ENCODE data around the gene SDK1.

Gene SDK1

DNA sequence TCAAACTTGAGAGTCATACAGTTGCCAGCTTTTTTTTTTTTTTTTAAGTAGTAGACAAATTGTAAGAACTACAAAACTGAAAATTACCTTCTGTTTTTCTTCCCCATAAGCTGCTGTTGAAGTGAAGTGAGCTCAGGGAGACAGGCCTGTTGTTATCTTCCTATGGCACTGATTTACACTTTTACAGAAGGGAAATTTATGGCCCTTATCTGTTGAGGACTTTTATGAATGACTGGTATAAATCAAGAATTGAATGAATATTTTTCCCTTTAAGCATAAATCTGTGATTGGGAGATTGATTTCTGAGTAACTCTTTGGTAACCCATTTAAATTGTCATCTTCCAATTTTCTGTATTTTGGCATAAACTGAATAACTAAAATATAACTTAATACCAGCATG lies 124.0 kb downstream of the SDK1 start:
- DNase-seq, result no peak

DNA sequence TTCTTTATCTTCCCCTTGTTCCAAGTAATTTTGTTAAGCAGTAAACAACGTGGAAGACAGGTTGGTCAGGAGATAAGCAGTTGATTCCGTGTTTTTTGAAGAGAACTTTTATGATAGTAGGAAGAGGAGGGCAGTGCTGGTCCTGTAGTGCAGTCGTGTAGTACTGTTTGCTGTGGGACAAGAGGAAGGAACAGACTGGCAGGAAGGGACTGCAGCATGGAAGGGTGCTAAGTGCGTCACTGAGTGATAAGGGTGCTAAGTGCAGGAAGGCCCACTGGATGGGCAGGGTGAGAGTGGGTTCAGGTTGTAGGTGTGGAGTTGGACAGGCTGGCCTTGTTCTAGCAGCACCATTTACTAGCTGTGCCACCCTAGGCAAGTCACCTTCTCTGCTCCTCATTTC lies 125.0 kb downstream of the SDK1 start:
- no peak for DNase-seq

DNA sequence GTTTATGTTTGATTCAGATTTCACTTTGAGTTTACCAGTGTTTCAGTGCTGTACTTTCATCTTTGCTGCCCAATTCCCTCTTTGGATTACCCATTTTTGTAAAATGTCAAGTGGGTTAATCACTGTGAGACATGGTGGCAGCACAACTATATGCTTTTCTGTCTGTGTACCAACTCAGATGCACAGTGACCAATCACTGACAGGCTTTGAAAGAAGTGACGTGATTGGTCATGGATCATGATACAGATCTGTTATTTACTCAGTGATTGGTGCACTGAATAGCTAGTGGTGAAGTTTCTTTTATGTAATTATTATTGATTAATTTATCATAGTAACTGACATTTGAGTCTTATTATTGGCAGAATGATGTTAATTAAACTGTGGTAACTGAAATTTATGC lies 126.9 kb downstream of the SDK1 start:
- peak; percentile 8 for DNase-seq

GRCh38 chr7:3429981-3430380 lies 128.9 kb downstream of the SDK1 start:
- DNase-seq, result no peak

- DNase-seq, result no peak
These were observed 129.5 kb downstream of the SDK1 start for GRCh38 chr7:3430588-3430987.

- no peak for DNase-seq
These were observed 130.3 kb downstream of the SDK1 start for GRCh38 chr7:3431306-3431705.

- no peak for DNase-seq
These were observed 131.9 kb downstream of the SDK1 start for GRCh38 chr7:3432911-3433310.

- no peak for DNase-seq
These were observed 133.6 kb downstream of the SDK1 start for GRCh38 chr7:3434611-3435010.

DNA sequence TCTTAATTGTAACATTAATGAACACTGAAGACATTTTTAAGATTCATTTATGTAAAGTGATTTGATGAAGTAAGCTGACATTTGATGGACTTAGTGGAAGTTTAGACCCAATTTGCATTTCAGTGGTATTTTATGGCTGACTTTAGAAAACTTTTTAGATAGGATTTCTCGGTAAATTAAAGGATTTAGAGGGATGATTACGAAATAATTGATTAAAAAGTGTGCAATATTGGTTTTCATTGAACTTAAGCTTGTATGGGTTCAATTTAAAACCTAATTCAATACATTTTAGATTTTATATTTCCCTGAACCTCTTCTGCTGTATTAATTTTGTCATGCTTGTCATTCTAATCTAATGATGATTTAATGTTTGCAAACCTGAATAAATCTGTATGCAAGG lies 135.1 kb downstream of the SDK1 start:
- no peak for DNase-seq

DNA sequence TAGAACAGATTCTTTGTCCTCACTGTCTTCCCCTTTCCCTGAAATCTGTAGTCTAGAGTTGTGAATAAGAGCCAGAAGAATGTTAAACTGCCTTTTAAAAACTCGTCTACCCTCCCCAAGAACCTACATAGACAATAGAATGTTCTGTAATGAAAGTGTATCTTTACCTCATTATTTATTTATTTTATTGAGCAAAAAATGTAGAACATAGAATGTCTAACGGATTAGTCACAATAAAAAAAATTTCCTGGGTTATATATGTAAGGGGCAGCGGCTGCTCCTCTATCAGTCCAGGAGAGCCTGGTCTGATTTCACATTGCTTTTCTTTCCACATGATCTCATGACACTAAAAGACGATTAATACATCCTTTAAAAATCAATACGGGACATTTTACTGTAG lies 135.7 kb downstream of the SDK1 start:
- DNase-seq, result no peak

- DNase-seq, result no peak
These were observed 136.4 kb downstream of the SDK1 start for GRCh38 chr7:3437467-3437866.

DNA sequence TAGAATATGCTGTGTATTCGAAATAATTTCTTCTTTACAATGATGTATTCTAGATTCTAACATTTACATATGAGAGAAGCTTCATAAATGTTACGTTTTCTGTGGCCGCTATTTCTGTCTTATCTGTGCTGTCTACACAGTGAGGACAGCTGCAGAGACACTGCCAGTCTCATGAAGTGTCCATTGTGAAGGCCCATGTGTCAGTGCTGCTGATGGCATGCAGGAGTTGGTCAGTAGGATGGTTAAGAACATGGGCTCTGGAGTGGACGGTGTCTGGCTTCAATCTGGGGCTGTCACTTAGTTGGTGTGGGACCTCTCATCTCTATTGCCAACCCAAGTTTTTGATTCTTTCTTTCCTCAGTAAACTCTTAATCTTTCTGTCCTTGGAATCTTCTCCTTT lies 137.3 kb downstream of the SDK1 start:
- DNase-seq, result no peak

- no peak for DNase-seq
These were observed 138.4 kb downstream of the SDK1 start for GRCh38 chr7:3439333-3440030.

- DNase-seq, result no peak
These were observed 139.5 kb downstream of the SDK1 start for GRCh38 chr7:3440509-3440908.

GRCh38 chr7:3443716-3444115 lies 142.7 kb downstream of the SDK1 start:
- DNase-seq, result no peak

DNA sequence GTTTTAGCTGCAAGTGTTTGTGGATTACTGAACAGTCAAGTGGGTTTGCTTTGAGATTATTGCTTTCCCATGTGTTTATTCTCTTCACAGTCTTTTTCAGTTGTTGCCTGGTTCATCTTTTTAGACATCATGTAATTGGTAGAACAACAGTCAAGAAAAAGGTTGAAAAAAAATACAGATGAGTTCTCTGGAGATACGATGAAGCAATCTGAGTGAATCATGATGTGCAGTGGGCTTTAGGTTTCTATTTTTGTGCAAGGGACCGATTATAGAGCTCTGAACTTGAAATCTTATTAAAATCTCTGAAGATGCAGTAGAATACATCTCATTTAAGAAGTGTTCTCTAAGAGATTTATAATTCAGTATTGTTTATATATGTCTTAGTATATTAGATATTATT lies 145.7 kb downstream of the SDK1 start:
- DNase-seq, result no peak

- DNase-seq, result no peak
These were observed 150.6 kb downstream of the SDK1 start for GRCh38 chr7:3451701-3452100.

GRCh38 chr7:3453398-3453797 lies 152.3 kb downstream of the SDK1 start:
- DNase-seq, result no peak

DNA sequence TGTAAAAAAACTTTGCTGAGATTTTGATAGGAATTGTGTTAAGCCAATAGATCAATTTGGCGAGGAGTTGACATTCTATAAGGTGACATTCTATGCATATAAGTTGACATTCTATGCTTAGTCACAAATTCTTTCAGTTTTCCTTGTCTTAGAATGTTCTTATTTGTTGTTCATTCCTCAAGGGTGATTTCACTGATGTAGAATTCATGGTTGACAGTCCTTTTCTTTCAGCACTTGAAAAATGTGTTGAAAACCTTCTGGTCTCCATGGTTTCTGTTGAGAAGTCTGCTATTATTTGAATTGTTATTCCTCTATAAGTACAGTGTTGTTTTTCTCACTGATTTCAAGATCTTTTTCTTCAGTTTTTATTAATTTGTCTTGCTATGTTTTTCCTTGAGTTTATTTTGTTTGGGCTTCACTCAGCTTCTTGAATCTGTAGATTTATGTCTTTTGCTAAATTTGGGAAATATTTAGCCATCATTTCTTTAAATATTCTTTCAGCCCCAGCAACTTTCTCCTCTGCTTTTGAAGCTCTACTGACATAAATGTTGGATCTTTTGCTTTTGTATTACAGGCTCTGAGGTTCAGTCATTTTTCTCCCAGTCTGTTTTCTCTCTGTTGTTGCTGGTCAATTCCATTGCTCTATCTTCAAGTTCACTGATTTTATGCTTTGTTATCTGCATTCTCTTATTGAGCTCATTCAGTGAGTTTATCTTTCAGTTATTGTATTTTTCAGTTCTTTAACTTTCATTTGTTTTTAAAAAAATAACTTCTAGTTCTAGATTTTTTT lies 154.9 kb downstream of the SDK1 start:
- DNase-seq, result no peak

DNA sequence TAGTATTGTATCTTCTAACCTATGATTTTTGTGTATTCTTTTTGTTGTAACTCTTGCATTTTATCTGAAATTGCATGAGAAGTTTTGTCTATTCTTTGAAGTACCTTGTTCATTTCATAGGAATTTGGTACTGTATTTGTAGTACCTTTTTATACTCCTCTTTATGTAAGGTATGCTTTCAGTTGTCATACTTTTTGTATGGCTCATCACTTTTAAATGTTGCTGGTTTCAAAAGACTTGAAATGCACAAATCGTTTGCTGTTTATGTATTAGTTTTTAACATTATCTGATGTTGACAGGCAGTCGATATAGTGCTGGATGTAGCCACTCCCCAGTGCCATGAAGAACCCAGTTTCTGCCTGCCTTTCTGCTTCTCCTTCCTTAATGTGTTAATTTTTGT lies 158.1 kb downstream of the SDK1 start:
- DNase-seq, result no peak

- DNase-seq, result peak; percentile 76
These were observed 160.9 kb downstream of the SDK1 start for GRCh38 chr7:3461923-3462322.

DNA sequence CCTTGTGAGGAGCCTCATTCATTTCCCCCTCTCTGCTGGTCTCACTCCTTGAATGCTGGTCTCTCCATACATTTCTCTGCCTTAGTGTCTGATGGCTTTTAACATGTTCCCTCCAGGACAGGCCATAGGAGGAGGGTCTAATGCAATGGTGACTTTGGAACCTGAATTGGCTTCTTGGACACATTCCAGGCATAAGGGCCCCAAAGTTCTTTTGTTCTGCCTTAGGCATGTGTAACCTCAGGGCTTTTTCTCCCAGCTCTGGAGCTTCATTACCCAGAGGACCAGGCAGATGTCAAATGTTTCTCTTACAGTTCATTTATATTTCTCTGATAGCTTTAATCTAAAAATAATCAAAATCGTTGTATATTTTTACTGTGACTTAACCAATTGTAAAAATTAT lies 162.6 kb downstream of the SDK1 start:
- DNase-seq, result no peak

- DNase-seq, result peak; percentile 21
These were observed 164.0 kb downstream of the SDK1 start for GRCh38 chr7:3464900-3465622.

- no peak for DNase-seq
These were observed 165.2 kb downstream of the SDK1 start for GRCh38 chr7:3466261-3466660.
